ENCODE measurements around the gene INMT. TPM values are rescaled to one million over a fixed set of nuclear protein-coding genes. Genes with fewer than 3 reads are reported as not detected.

Gene INMT
- total RNA-seq, 4 donors from 2014 or later = 113 to 192 (median 174) TPM

- peak overlapping the region in 3 of 4 donors; percentile 12 to 43 (median 12) for H3K27ac ChIP-seq (replicated peaks in 1 of 4)
- intact Hi-C loops (cut with DNase I) = no loop called here
- H3K4me1 ChIP-seq = peaks cover 22 to 84% (median 69%) of the 10 kb centered on the region in 4 donors
- TF ChIP-seq EP300 (IDR thresholded peaks at IDR 0.05) (no peak), POLR2A (IDR thresholded peaks at IDR 0.05; ENCODE audit: low read depth) (no peak), POLR2AphosphoS5 (IDR thresholded peaks at IDR 0.05) (no peak), CTCF (IDR thresholded peaks at IDR 0.05) (no peak)
- no peaks in the 10 kb centered on the region for H3K9me3 ChIP-seq
- H3K36me3 ChIP-seq = peaks cover 0 to 3% (median 0%) of the 10 kb centered on the region in 4 donors
- WGBS = 68% methylated on average over 3 of the region's 3 CpGs
- no peaks in the 10 kb centered on the region for H3K27me3 ChIP-seq
- no peak overlapping the region for H3K4me3 ChIP-seq
- peak; percentile 77 for DNase-seq (ENCODE audit: extremely low spot score)
These were observed 52.2 kb downstream of the INMT start for GRCh38 chr7:30804078-30804661.

- H3K27ac ChIP-seq (replicated peaks in 1 of 4) = peak overlapping the region in 2 of 4 donors; percentile 13 to 43
- intact Hi-C loops (cut with DNase I) = loop anchor here (5.0 kb wide), 1 partner anchor 122 kb away; no protein-coding TSS in a partner anchor
- no peaks in the 10 kb centered on the region for H3K27me3 ChIP-seq
- TF ChIP-seq POLR2AphosphoS5 (IDR thresholded peaks at IDR 0.05) (no peak), CTCF (IDR thresholded peaks at IDR 0.05) (no peak), POLR2A (IDR thresholded peaks at IDR 0.05; ENCODE audit: low read depth) (no peak), EP300 (IDR thresholded peaks at IDR 0.05) (no peak)
- H3K4me1 ChIP-seq = peaks cover 17 to 74% (median 59%) of the 10 kb centered on the region in 4 donors
- peak; percentile 64 for DNase-seq (ENCODE audit: extremely low spot score)
- H3K4me3 ChIP-seq = no peak overlapping the region
- WGBS = 83% methylated on average over 9 of the region's 9 CpGs
- H3K36me3 ChIP-seq = peaks cover 0 to 3% (median 0%) of the 10 kb centered on the region in 4 donors
- no peaks in the 10 kb centered on the region for H3K9me3 ChIP-seq
These were observed 53.3 kb downstream of the INMT start for GRCh38 chr7:30805081-30805691.

- Histone ChIP-seq H3K4me1 (peaks cover 12 to 66% (median 51%) of the 10 kb centered on the region in 4 donors), H3K27ac (replicated peaks in 1 of 4) (peak overlapping the region in 1 of 4 donors; percentile 43), H3K4me3 (no peak overlapping the region), H3K9me3 (no peaks in the 10 kb centered on the region), H3K27me3 (no peaks in the 10 kb centered on the region), H3K36me3 (no peaks in the 10 kb centered on the region)
- intact Hi-C loops (cut with DNase I) = loop anchor here (5.0 kb wide), 1 partner anchor 121 kb away; no protein-coding TSS in a partner anchor
- peak; percentile 10 for DNase-seq (ENCODE audit: extremely low spot score)
- 94% methylated on average over 6 of the region's 6 CpGs for WGBS
- no peak for TF ChIP-seq POLR2A (IDR thresholded peaks at IDR 0.05; ENCODE audit: low read depth)
- TF ChIP-seq CTCF (IDR thresholded peaks at IDR 0.05) = no peak
- no peak for TF ChIP-seq POLR2AphosphoS5 (IDR thresholded peaks at IDR 0.05)
- no peak for TF ChIP-seq EP300 (IDR thresholded peaks at IDR 0.05)
These were observed 54.0 kb downstream of the INMT start for GRCh38 chr7:30805931-30806330.

Other genes with a start within 250 kb of the INMT start
- gene GGCT, start 247.3 kb upstream of the INMT start, total RNA-seq = 10 to 100 TPM; 10.8 to 39.9 (median 17.8) TPM
- 10 to 100 TPM; 43.6 to 71.0 (median 63.0) TPM for gene GARS1, start 157.3 kb upstream of the INMT start, total RNA-seq
- gene CRHR2, start 69.7 kb upstream of the INMT start, total RNA-seq = under 1 TPM in 2 of 4 donors, not detected in 2; 0.13 to 0.29 TPM
- 10 to 100 TPM in 3 of 4 donors, 1 to 10 TPM in 1; 8.4 to 31.1 (median 20.2) TPM for gene MINDY4, start 19.3 kb downstream of the INMT start, total RNA-seq
- 100 to 1,000 TPM; 362 to 578 (median 513) TPM for gene AQP1, start 159.7 kb downstream of the INMT start, total RNA-seq
- not detected for gene GHRHR, start 211.8 kb downstream of the INMT start, total RNA-seq